ENCODE measurements around the gene AJAP1. TPM values are rescaled to one million over a fixed set of nuclear protein-coding genes. Genes with fewer than 3 reads are reported as not detected.

AJAP1 gene
- total RNA-seq, 4 donors from 2014 or later, result 0.30 to 4.0 (median 1.0) TPM

- no peak for DNase-seq
- H3K4me3 ChIP-seq, result no peak overlapping the region
- no peak overlapping the region for H3K27ac ChIP-seq
- no peaks in the 10 kb centered on the region for H3K4me1 ChIP-seq
- intact Hi-C loops (cut with DNase I), result no loop called here
- 58 to 64% methylated on average over 3 of the region's 3 CpGs for WGBS, 2 donors
- TF ChIP-seq CTCF (IDR thresholded peaks at IDR 0.05), result no peak
- no peak for TF ChIP-seq POLR2A (IDR thresholded peaks at IDR 0.05)
- H3K27me3 ChIP-seq, result peaks cover 0 to 1% (median 0%) of the 10 kb centered on the region in 4 donors
- no peaks in the 10 kb centered on the region for H3K36me3 ChIP-seq
- H3K9me3 ChIP-seq, result peaks cover 0 to 9% (median 0%) of the 10 kb centered on the region in 3 donors
Measured at GRCh38 chr1:4750177-4750576, 95.8 kb downstream of the AJAP1 start.

GRCh38 chr1:4752059-4752458, 97.7 kb downstream of the AJAP1 start:
- TF ChIP-seq CTCF (IDR thresholded peaks at IDR 0.05) (no peak), POLR2A (IDR thresholded peaks at IDR 0.05) (no peak)
- intact Hi-C loops (cut with DNase I), result no loop called here
- H3K36me3 ChIP-seq, result no peaks in the 10 kb centered on the region
- H3K4me3 ChIP-seq, result no peak overlapping the region
- H3K4me1 ChIP-seq, result no peaks in the 10 kb centered on the region
- peaks cover 0 to 13% (median 0%) of the 10 kb centered on the region in 4 donors for H3K27me3 ChIP-seq
- H3K9me3 ChIP-seq, result peaks cover 0 to 9% (median 0%) of the 10 kb centered on the region in 3 donors
- H3K27ac ChIP-seq, result no peak overlapping the region
- WGBS, 2 donors, result 56 to 72% methylated on average over 4 of the region's 4 CpGs
- DNase-seq, result no peak

GRCh38 chr1:4754816-4755215, 100.4 kb downstream of the AJAP1 start:
- Histone ChIP-seq H3K36me3 (no peaks in the 10 kb centered on the region), H3K27me3 (peaks cover 0 to 13% (median 0%) of the 10 kb centered on the region in 4 donors), H3K27ac (no peak overlapping the region), H3K9me3 (peaks cover 0 to 9% (median 0%) of the 10 kb centered on the region in 3 donors), H3K4me3 (no peak overlapping the region), H3K4me1 (no peaks in the 10 kb centered on the region)
- DNase-seq, result no peak
- 60 to 77% methylated on average over 2 of the region's 2 CpGs for WGBS, 2 donors
- TF ChIP-seq CTCF (IDR thresholded peaks at IDR 0.05) (no peak), POLR2A (IDR thresholded peaks at IDR 0.05) (no peak)
- intact Hi-C loops (cut with DNase I), result no loop called here

GRCh38 chr1:4755301-4755845, 101.0 kb downstream of the AJAP1 start:
- WGBS, 2 donors, result 18 to 38% methylated on average over 6 to 8 of the region's 8 CpGs

More at GRCh38 chr1:4755301-4755845, 101.0 kb downstream of the AJAP1 start:
- no peak for TF ChIP-seq POLR2A (IDR thresholded peaks at IDR 0.05)
- TF ChIP-seq CTCF (IDR thresholded peaks at IDR 0.05), result no peak
- peaks cover 0 to 13% (median 0%) of the 10 kb centered on the region in 4 donors for H3K27me3 ChIP-seq
- peaks cover 0 to 9% (median 0%) of the 10 kb centered on the region in 3 donors for H3K9me3 ChIP-seq
- H3K36me3 ChIP-seq, result no peaks in the 10 kb centered on the region
- DNase-seq, result no peak
- H3K4me3 ChIP-seq, result no peak overlapping the region
- intact Hi-C loops (cut with DNase I), result no loop called here
- H3K4me1 ChIP-seq, result no peaks in the 10 kb centered on the region
- H3K27ac ChIP-seq, result no peak overlapping the region

Measured in esophagus squamous epithelium (tissue), 5 donors.